IMR-90 (cell line): Measurements from ENCODE around the gene ZBTB38. TPM values are rescaled to one million over a fixed set of nuclear protein-coding genes. Genes with fewer than 3 reads are reported as not detected.
A peak's percentile ranks its signal among the peaks of the same experiment; 100 is the strongest.

Experiments
- ATAC-seq: fragments of 200-7000 bp; cut with Tn5 transposase; 2 replicates; pipeline ENCODE4 v1.9.1; 2020; ENCODE audit warnings: low read depth, mild to moderate bottlenecking, moderate library complexity
- BruUV-seq: library from RNA; stranded (reverse); fragments of 400-500 nt; replicated peaks from 2 replicates; lab custom pipeline; 2021; lab: Mats Ljungman, UMichigan
- CTCF ChIA-PET: fragments of 300-600 bp; formaldehyde crosslinking; extraction: SDS; loops from one replicate; lab custom pipeline; 2021; ENCODE audit warnings: antibody characterized with exemption; lab: Yijun Ruan, JAX
- POLR2A ChIA-PET: fragments of 300-600 bp; sonication (Branson Sonifier 250); formaldehyde crosslinking; loops from one replicate; lab custom pipeline; 2022; ENCODE audit warnings: antibody characterized with exemption; ENCODE audit not compliant: unreplicated experiment; lab: Charles Lee
- DNase-seq: peaks from one replicate; pipeline ENCODE4 v3.0.0; 2013
- H2AFZ ChIP-seq: replicated peaks from 2 replicates; pipeline ENCODE3; 2013; ENCODE audit warnings: low read length, mild to moderate bottlenecking; ENCODE audit not compliant: poor library complexity
- H2AK5ac ChIP-seq: 2 replicates; pipeline ENCODE4 v1.6.1; 2013; ENCODE audit warnings: low read depth, low read length, inconsistent platforms
- H2AK9ac ChIP-seq: replicated peaks from 2 replicates; pipeline ENCODE3; 2013; ENCODE audit warnings: mild to moderate bottlenecking, low read depth, low read length, moderate library complexity; ENCODE audit not compliant: poor library complexity
- H2BK120ac ChIP-seq: 2 replicates; pipeline ENCODE4 v1.6.1; 2013; ENCODE audit warnings: low read depth, low read length, inconsistent platforms
- H2BK15ac ChIP-seq: 3 replicates; pipeline ENCODE4 v1.6.1; 2013; ENCODE audit warnings: low read depth, low read length, inconsistent platforms
- H2BK20ac ChIP-seq: 2 replicates; pipeline ENCODE4 v1.6.1; 2013; ENCODE audit warnings: low read depth, mild to moderate bottlenecking, inconsistent platforms, low read length, moderate library complexity
- H2BK5ac ChIP-seq: 2 replicates; pipeline ENCODE4 v1.6.1; 2013; ENCODE audit warnings: mild to moderate bottlenecking, low read depth, low read length, inconsistent platforms; ENCODE audit not compliant: poor library complexity, severe bottlenecking
- H3K14ac ChIP-seq: replicated peaks from 2 replicates; pipeline ENCODE4 v1.6.1; 2013; ENCODE audit warnings: low read depth, low read length, inconsistent platforms
- H3K18ac ChIP-seq: 2 replicates; pipeline ENCODE4 v1.6.1; 2013; ENCODE audit warnings: low read depth, low read length, control low read depth
- H3K23ac ChIP-seq: 2 replicates; pipeline ENCODE4 v1.6.1; 2013; ENCODE audit warnings: low read depth, low read length, inconsistent platforms
- H3K27ac ChIP-seq: 2 replicates; pipeline ENCODE4 v1.5.1; 2013; ENCODE audit warnings: mild to moderate bottlenecking, control low read depth, low read length; ENCODE audit not compliant: insufficient read depth
- H3K27me3 ChIP-seq: 2 replicates; pipeline ENCODE4 v1.6.1; 2013; ENCODE audit warnings: low read length; ENCODE audit not compliant: control insufficient read depth, insufficient read depth
- H3K36me3 ChIP-seq: 2 replicates; pipeline ENCODE4 v1.6.1; 2013; ENCODE audit warnings: low read length, mixed read lengths; ENCODE audit not compliant: control insufficient read depth, insufficient read depth
- H3K4ac ChIP-seq: 2 replicates; pipeline ENCODE4 v1.6.1; 2013; ENCODE audit warnings: low read depth, low read length, inconsistent platforms
- H3K4me1 ChIP-seq: 2 replicates; pipeline ENCODE4 v1.6.1; 2013; ENCODE audit warnings: low read length, mixed read lengths; ENCODE audit not compliant: control insufficient read depth, insufficient read depth
- H3K4me2 ChIP-seq: 2 replicates; pipeline ENCODE4 v1.6.1; 2013; ENCODE audit warnings: low read depth, mild to moderate bottlenecking, control low read depth, low read length, moderate library complexity
- H3K4me3 ChIP-seq: 2 replicates; pipeline ENCODE4 v1.5.1; 2013; ENCODE audit warnings: low read depth, mild to moderate bottlenecking, control low read depth, low read length, moderate library complexity; ENCODE audit not compliant: insufficient read depth
- H3K56ac ChIP-seq: 2 replicates; pipeline ENCODE4 v1.6.1; 2013; ENCODE audit warnings: low read length, inconsistent platforms; ENCODE audit not compliant: insufficient read depth; ENCODE audit errors: extremely low read depth
- H3K79me1 ChIP-seq, 2 experiments: 2 replicates each; pipeline ENCODE4 v1.6.1; 2013; ENCODE audit warnings: low read length in 2 of 2, inconsistent platforms in 1 of 2, low read depth in 1 of 2
- H3K9ac ChIP-seq: 2 replicates; pipeline ENCODE4 v1.6.1; 2013; ENCODE audit warnings: low read depth, low read length, control low read depth
- H3K9me1 ChIP-seq: 2 replicates; pipeline ENCODE4 v1.6.1; 2013; ENCODE audit warnings: low read length, inconsistent platforms; ENCODE audit not compliant: insufficient read depth
- H3K9me3 ChIP-seq: 2 replicates; pipeline ENCODE4 v1.6.1; 2013; ENCODE audit warnings: low read length; ENCODE audit not compliant: control insufficient read depth, insufficient read depth
- H4K20me1 ChIP-seq: 2 replicates; pipeline ENCODE4 v1.6.1; 2013; ENCODE audit warnings: low read length, inconsistent platforms; ENCODE audit not compliant: insufficient read depth
- H4K5ac ChIP-seq: 2 replicates; pipeline ENCODE4 v1.6.1; 2013; ENCODE audit warnings: mild to moderate bottlenecking, low read depth, low read length, control low read depth
- H4K8ac ChIP-seq, 2 experiments: 2 replicates each; pipeline ENCODE4 v1.6.1; 2013; ENCODE audit warnings: low read depth in 2 of 2, low read length in 2 of 2, control low read depth in 1 of 2, inconsistent platforms in 1 of 2
- H4K91ac ChIP-seq: 2 replicates; pipeline ENCODE4 v1.6.1; 2013; ENCODE audit warnings: low read depth, low read length, inconsistent platforms; ENCODE audit not compliant: insufficient read depth
- BHLHE40 ChIP-seq: fragments of 150-350 bp; IDR thresholded peaks from 2 replicates; pipeline ENCODE4 v1.6.1; 2016; ENCODE audit warnings: mild to moderate bottlenecking, low read depth, low read length
- CHD1 ChIP-seq: IDR thresholded peaks from 2 replicates; pipeline ENCODE4 v1.6.1; 2012; ENCODE audit warnings: low read depth, low read length, improper control_type of control experiment
- FOS ChIP-seq: fragments of 150-350 bp; IDR thresholded peaks from 2 replicates; pipeline ENCODE4 v1.6.1; 2016; ENCODE audit warnings: low read depth, low read length
- MAFK ChIP-seq: IDR thresholded peaks from 2 replicates; pipeline ENCODE4 v1.6.1; 2012; ENCODE audit warnings: low read depth, low read length, improper control_type of control experiment
- MAZ ChIP-seq: IDR thresholded peaks from 2 replicates; pipeline ENCODE4 v1.6.1; 2012; ENCODE audit warnings: low read depth, mild to moderate bottlenecking, low read length, improper control_type of control experiment, moderate library complexity, borderline replicate concordance
- NFE2L2 ChIP-seq: fragments of 150-350 bp; IDR thresholded peaks from 2 replicates; pipeline ENCODE4 v1.6.1; 2016; ENCODE audit warnings: low read depth, mild to moderate bottlenecking, low read length
- POLR2A ChIP-seq: IDR thresholded peaks from 2 replicates; pipeline ENCODE4 v1.6.1; 2012; ENCODE audit warnings: mild to moderate bottlenecking, low read depth, low read length
- RAD21 ChIP-seq: IDR thresholded peaks from 2 replicates; pipeline ENCODE4 v1.6.1; 2012; ENCODE audit warnings: low read length, improper control_type of control experiment
- RCOR1 ChIP-seq: IDR thresholded peaks from 2 replicates; pipeline ENCODE4 v1.6.1; 2012; ENCODE audit warnings: mild to moderate bottlenecking, low read length, improper control_type of control experiment; ENCODE audit not compliant: insufficient replicate concordance
- RFX5 ChIP-seq: IDR thresholded peaks from 2 replicates; pipeline ENCODE4 v1.8.0; 2012; ENCODE audit warnings: low read depth, mild to moderate bottlenecking, low read length, moderate library complexity
- SMC3 ChIP-seq: fragments of 150-350 bp; IDR thresholded peaks from 2 replicates; pipeline ENCODE4 v1.6.1; 2016; ENCODE audit warnings: low read depth, mild to moderate bottlenecking, antibody characterized with exemption, low read length, moderate library complexity
- WGBS, 2 experiments: methylation state at CpG; one replicate each; pipeline versions ENCODE4 v1.1.5 to v1.1.7; 2013; ENCODE audit warnings: missing lambda C conversion rate in 2 of 2; ENCODE audit not compliant: insufficient read length in 1 of 2; ENCODE audit errors: extremely low coverage in 2 of 2; 5-methylcytosine and 5-hydroxymethylcytosine counted together
- dilution Hi-C: fragments of 300-500 bp; cut with HindIII; formaldehyde crosslinking; loops from one replicate; pipeline ENCODE4 v1.14.3; 2018; ENCODE audit warnings: low sequenced_read_pairs; ENCODE audit not compliant: unreplicated experiment
- in situ Hi-C: fragments of 300-500 bp; cut with MboI; formaldehyde crosslinking; loops from 3 replicates; pipeline ENCODE4 v1.14.3; 2019; ENCODE audit warnings: low sequenced_read_pairs, inconsistent platforms, mixed read lengths
- intact Hi-C: fragments of 100-400 bp; cut with micrococcal nuclease; formaldehyde crosslinking; loops from 2 replicates; pipeline ENCODE4 v1.10.0; 2022
- polyA plus RNA-seq, 3 experiments: library from polyadenylated mRNA; depleted of rRNA; stranded (reverse); fragments of >200 nt; gene quantifications; 2 replicates each; pipeline ENCODE4 v1.2.3, GENCODE V29; 2012; ENCODE audit warnings: low replicate concordance in 1 of 3
- total RNA-seq: library from RNA; depleted of rRNA; stranded (reverse); fragments of >200 nt; gene quantifications from 2 replicates; pipeline ENCODE4 v1.2.3, GENCODE V29; 2012
- TF ChIP-seq, protein P1 (sequence below): conservative IDR thresholded peaks from 2 replicates; pipeline ENCODE4 v1.5.1; 2012; ENCODE audit warnings: mild to moderate bottlenecking, low read depth, low read length, improper control_type of control experiment
- TF ChIP-seq, protein P2 (sequence below): fragments of 150-350 bp; IDR thresholded peaks from 2 replicates; pipeline ENCODE4 v1.6.1; 2017; ENCODE audit warnings: mild to moderate bottlenecking, antibody characterized with exemption, low read length, low read depth
- TF ChIP-seq, protein P3 (sequence below): fragments of 150-350 bp; IDR thresholded peaks from 2 replicates; pipeline ENCODE4 v1.6.1; 2016; ENCODE audit warnings: low read depth, mild to moderate bottlenecking, low read length, moderate library complexity, borderline replicate concordance

ZBTB38 gene
- total and polyA plus RNA-seq, 2 of the 4 experiments (the other 2 are of a cell fraction) = 44.9 to 274 TPM

DNA sequence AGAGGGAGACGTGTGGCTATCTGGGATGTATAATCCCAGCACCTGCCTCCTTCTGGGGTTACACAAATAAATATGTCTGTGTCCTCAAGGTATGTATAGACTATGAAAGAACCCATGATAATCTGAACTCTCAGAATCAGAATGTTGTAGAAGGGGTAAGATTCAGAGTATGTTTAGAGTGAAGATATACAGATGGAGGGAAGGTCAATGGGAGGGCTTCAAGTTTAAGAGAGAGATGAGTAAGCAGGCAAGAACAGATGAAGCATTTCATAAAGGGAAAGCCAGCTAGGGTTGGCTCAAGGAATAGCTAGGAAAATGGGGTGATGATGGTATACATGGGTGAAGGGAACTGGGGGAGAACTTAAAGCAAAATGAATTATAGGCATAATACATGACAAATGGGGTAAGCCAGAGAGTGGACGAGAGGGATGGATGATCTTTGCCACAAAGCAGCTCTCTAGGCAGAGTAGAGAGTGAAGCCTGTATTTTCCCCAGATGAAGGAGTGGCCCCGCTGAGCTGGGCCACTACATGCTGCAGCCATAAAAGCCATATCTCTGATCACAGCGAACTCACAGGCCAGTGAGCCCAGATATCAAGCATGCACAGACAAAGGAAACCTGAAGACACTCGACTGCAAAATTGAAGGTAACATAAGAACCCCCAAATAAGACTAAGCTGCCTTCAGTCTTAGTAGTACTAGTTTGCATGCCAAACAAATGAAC lies 15.9 kb upstream of the ZBTB38 start:
- Histone ChIP-seq H2BK120ac (peak overlapping the region; percentile 42), H3K18ac (peak overlapping the region; percentile 55; the same call in 1 of the 2 replicates), H3K9me3 (no peaks in the 10 kb centered on the region), H4K8ac (peak overlapping the region in 1 of 2 experiments; percentile 26; a peak in 1 of 4 replicates), H4K20me1 (no peaks in the 10 kb centered on the region), H3K14ac (no peak overlapping the region; the same call in 1 of the 2 replicates), H3K4me1 (peaks cover 10% of the 10 kb centered on the region), H4K5ac (peak overlapping the region; percentile 44; the same call in 1 of the 2 replicates), H4K91ac (no peak overlapping the region), H2BK15ac (peak overlapping the region; percentile 55; the same call in 1 of the 3 replicates), H2AK5ac (peak overlapping the region; percentile 70), H3K79me1 (no peaks in the 10 kb centered on the region), H2AK9ac (no peak overlapping the region), H2BK5ac (peak overlapping the region; percentile 49), H3K9ac (no peak overlapping the region), H3K27ac (no peak overlapping the region), H3K4ac (no peak overlapping the region), H3K27me3 (no peaks in the 10 kb centered on the region), H3K56ac (no peak overlapping the region), H3K4me2 (no peak overlapping the region), H2BK20ac (peak overlapping the region; percentile 56; the same call in 1 of the 2 replicates), H3K23ac (peak overlapping the region; percentile 50; the same call in 1 of the 2 replicates), H3K36me3 (no peaks in the 10 kb centered on the region), H3K9me1 (no peaks in the 10 kb centered on the region), H2AFZ (no peak overlapping the region), H3K4me3 (no peak overlapping the region)
- dilution Hi-C loops = no loop called here
- 83% methylated on average over 2 of the region's 5 CpGs; no CpG with 5 or more reads in 1 of the 2 experiments for WGBS, 2 experiments
- in situ Hi-C loops = no loop called here
- ATAC-seq (peak; percentile 81), DNase-seq (peak; percentile 67)
- ChIA-PET POLR2A (no interaction called here), CTCF (interaction anchor here (0.9 kb wide), 1 partner anchor 8 kb away, joined by 3 read pairs; no protein-coding TSS in a partner anchor)
- BruUV-seq = no TSS peak
- intact Hi-C loops = no loop called here
- TF ChIP-seq MAZ (no peak), MAFK (no peak), RFX5 (no peak), RAD21 (no peak), BHLHE40 (no peak), POLR2A (no peak), RCOR1 (no peak), CHD1 (no peak), NFE2L2 (no peak), SMC3 (no peak), FOS (no peak)
- TF ChIP-seq, protein P1, sequence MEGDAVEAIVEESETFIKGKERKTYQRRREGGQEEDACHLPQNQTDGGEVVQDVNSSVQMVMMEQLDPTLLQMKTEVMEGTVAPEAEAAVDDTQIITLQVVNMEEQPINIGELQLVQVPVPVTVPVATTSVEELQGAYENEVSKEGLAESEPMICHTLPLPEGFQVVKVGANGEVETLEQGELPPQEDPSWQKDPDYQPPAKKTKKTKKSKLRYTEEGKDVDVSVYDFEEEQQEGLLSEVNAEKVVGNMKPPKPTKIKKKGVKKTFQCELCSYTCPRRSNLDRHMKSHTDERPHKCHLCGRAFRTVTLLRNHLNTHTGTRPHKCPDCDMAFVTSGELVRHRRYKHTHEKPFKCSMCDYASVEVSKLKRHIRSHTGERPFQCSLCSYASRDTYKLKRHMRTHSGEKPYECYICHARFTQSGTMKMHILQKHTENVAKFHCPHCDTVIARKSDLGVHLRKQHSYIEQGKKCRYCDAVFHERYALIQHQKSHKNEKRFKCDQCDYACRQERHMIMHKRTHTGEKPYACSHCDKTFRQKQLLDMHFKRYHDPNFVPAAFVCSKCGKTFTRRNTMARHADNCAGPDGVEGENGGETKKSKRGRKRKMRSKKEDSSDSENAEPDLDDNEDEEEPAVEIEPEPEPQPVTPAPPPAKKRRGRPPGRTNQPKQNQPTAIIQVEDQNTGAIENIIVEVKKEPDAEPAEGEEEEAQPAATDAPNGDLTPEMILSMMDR = no peak
- TF ChIP-seq, protein P2, sequence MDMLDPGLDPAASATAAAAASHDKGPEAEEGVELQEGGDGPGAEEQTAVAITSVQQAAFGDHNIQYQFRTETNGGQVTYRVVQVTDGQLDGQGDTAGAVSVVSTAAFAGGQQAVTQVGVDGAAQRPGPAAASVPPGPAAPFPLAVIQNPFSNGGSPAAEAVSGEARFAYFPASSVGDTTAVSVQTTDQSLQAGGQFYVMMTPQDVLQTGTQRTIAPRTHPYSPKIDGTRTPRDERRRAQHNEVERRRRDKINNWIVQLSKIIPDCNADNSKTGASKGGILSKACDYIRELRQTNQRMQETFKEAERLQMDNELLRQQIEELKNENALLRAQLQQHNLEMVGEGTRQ = no peak
- TF ChIP-seq, protein P3, sequence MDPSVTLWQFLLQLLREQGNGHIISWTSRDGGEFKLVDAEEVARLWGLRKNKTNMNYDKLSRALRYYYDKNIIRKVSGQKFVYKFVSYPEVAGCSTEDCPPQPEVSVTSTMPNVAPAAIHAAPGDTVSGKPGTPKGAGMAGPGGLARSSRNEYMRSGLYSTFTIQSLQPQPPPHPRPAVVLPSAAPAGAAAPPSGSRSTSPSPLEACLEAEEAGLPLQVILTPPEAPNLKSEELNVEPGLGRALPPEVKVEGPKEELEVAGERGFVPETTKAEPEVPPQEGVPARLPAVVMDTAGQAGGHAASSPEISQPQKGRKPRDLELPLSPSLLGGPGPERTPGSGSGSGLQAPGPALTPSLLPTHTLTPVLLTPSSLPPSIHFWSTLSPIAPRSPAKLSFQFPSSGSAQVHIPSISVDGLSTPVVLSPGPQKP = no peak
